NB4 (cell line): Measurements from ENCODE around the gene CDX2.
A peak's percentile ranks its signal among the peaks of the same experiment; 100 is the strongest.

Experiments
- DNase-seq: peaks from one replicate; pipeline ENCODE4 v3.0.0; 2010; ENCODE audit warnings: low read depth
- H3K4me3 ChIP-seq: one replicate; pipeline ENCODE4 v1.5.1; 2011; ENCODE audit warnings: mild to moderate bottlenecking, low read depth, low read length, moderate library complexity
- MYC ChIP-seq: IDR thresholded peaks from 2 replicates; pipeline ENCODE4 v1.6.1; 2011; ENCODE audit warnings: low read depth, low read length
- POLR2A ChIP-seq: IDR thresholded peaks from 2 replicates; pipeline ENCODE4 v1.6.1; 2011; ENCODE audit warnings: mild to moderate bottlenecking; ENCODE audit not compliant: insufficient read length; ENCODE audit errors: extremely low read depth
- TF ChIP-seq, protein P1 (sequence below): IDR thresholded peaks from one replicate; pipeline ENCODE4 v1.5.1; 2012; ENCODE audit warnings: low read depth, low read length
- TF ChIP-seq, protein P2 (sequence below): IDR thresholded peaks from 2 replicates; pipeline ENCODE4 v1.6.1; 2011; ENCODE audit warnings: low read depth, low read length

CDX2 gene

DNA sequence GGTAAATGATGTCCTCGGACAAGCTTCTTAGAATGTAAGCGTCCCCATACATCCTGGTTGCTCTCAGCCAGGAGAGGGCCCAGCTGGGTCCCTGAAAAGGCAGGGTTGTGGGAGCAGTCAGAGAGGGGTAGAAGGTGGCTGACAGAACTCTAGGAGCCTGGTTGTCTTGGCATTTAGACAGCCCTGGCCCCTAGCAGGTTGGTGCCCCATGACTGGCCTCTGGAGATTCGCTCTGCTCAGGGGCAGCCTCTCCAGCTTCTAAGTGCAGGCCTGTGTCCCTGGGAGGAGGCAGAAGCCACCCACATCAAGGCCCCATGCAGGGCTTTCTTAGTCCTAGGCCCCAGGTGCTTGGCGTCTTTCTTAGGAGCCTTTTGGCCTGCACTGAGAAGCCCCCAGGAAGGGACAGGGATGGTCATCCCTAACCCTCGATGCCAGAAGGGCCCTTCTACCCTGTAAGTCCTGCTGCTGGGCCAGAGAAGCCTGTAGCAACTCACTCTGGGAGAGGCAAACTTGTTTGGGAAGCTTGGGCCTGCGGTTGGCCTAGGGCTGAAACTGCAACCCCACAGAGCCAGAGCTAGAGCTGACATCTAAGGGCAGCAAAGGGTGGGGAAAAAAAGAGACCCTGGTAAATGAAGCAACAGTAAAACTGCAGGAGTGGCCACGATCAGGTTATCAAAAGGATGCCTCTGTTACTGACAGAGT lies 2.8 kb upstream of the CDX2 start:
- TF ChIP-seq, protein P1, sequence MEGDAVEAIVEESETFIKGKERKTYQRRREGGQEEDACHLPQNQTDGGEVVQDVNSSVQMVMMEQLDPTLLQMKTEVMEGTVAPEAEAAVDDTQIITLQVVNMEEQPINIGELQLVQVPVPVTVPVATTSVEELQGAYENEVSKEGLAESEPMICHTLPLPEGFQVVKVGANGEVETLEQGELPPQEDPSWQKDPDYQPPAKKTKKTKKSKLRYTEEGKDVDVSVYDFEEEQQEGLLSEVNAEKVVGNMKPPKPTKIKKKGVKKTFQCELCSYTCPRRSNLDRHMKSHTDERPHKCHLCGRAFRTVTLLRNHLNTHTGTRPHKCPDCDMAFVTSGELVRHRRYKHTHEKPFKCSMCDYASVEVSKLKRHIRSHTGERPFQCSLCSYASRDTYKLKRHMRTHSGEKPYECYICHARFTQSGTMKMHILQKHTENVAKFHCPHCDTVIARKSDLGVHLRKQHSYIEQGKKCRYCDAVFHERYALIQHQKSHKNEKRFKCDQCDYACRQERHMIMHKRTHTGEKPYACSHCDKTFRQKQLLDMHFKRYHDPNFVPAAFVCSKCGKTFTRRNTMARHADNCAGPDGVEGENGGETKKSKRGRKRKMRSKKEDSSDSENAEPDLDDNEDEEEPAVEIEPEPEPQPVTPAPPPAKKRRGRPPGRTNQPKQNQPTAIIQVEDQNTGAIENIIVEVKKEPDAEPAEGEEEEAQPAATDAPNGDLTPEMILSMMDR, result no peak
- TF ChIP-seq POLR2A (no peak), MYC (no peak)
- TF ChIP-seq, protein P2, sequence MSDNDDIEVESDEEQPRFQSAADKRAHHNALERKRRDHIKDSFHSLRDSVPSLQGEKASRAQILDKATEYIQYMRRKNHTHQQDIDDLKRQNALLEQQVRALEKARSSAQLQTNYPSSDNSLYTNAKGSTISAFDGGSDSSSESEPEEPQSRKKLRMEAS, result no peak
- no peak for DNase-seq
- H3K4me3 ChIP-seq, result no peak overlapping the region

DNA sequence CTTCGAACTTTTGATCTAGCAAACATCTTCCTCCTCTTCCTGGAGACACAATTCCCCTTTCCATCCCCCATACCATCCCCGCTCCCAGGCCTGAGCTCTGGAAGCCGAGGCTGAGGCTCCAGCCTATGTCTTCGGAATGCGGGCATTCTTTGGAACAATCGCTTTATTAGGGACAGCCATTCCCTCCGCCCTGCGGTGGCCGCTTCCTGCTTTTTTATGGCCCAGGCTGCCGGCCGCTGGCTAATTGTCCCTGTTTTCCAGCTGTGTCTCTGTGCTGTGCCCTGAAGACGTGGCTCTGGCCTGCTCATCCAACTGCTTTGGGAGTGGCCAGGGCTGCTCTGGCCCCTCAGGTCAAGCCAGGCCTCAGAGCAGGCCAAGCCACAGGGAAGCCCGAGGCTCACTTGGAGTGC lies 2.1 kb upstream of the CDX2 start:
- TF ChIP-seq MYC, result no peak
- TF ChIP-seq, protein P1, result no peak
- TF ChIP-seq, protein P2, result no peak
- no peak for TF ChIP-seq POLR2A
- no peak for DNase-seq
- H3K4me3 ChIP-seq, result no peak overlapping the region

DNA sequence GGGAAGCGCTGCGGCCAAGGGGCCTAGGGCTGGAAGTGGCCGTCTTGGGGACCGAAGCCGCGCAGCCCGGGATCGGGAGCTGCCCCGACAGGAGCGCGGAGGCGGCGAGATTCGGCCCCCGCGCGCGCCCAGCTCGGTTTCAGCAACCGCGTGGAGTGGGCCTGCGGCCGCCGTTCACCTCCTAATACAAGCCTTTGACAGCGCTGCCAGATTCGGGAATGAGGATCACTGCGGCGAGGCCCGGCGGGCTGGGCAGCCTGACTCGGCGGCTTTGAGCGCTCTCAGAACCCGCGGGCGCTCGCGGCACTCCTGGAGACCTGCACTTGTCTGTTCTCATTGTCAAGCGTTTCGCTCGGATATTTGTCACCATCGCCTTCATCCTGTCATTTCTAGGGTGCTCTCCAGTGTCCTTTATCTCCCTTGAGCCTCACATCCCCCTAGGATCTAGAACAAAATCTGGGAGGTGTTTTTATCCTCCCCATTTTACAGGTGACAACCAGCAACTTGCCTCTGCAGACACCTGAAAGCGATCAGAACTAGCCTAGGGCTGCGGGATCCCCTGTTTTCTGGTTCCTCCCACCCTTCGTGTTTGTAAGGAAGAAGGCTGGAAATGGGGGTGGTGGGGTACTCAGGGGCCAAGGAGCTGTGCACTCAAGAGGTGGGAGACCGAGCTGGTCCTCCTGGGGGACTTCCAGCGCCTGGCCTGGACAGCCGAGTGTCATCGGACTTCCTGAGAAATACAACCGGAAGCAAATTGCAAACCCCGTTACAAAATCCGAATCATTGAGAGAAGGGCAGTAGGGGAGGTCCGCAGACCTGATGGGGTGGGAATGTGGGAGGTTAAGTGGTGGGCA lies 1.5 kb upstream of the CDX2 start:
- TF ChIP-seq, protein P1, result no peak
- TF ChIP-seq MYC, result no peak
- TF ChIP-seq POLR2A, result no peak
- TF ChIP-seq, protein P2, result no peak
- no peak overlapping the region for H3K4me3 ChIP-seq
- no peak for DNase-seq

DNA sequence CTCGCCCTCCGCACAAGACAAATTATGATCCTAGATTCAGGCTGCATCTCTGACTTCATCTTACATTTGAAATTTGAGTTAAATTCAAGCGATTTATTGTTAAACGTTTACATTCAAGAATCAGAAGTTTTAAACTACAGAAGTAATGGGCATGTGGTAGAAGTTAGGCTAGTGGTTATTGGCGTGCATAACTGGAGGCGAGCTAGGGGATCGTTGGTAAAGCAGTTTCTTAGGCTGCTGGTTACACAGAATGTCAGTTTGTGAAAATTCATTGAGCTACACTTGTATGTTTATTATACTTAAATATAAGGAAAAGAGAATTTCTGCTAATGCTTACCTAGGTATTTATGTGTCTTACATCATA lies 733 bp upstream of the CDX2 start:
- no peak for DNase-seq
- H3K4me3 ChIP-seq, result no peak overlapping the region
- TF ChIP-seq POLR2A (no peak), MYC (no peak)
- TF ChIP-seq, protein P1, result no peak
- TF ChIP-seq, protein P2, result no peak

DNA sequence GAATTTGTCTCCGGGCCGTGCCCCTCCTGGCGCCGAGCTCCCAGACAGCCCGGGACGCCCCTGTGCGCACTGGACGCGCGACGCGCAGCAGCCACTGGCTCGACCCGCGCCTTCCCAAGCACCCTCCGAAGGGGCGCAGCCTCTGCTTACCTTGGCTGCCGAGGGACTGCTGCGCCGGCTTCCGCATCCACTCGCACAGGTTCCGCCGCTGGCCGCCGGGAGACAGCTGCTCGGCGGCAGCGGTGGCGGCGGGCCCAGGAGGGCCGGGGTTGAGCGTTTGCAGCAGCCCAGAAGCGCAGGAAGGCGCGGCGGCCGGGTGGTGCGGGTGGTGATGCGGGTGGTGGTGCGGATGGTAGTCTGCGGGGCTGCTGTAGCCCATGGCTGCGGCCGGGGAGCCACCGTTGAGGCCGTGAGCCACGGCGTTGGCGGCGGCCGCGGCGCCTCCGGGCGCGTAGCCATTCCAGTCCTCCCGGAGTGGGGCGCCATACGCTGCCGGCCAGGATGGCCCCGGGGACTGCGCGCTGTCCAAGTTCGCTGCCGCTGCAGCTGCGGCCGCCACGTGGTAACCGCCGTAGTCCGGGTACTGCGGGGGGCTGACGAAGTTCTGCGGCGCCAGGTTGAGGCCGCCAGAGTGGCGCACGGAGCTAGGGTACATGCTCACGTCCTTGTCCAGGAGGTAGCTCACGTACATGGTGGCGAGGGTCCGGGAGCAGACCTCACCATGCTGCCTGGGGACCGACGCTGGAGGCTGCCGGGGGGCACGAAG lies 616 bp downstream of the CDX2 start:
- TF ChIP-seq, protein P1, result peak; percentile 5
- TF ChIP-seq MYC, result no peak
- TF ChIP-seq, protein P2, result peak; percentile 52
- peak; percentile 72 for DNase-seq
- peak overlapping the region; percentile 48 for H3K4me3 ChIP-seq
